NCI-H345 (cell line): ENCODE data around the gene NME7.

ENCODE experiments used
- DNase-seq: peaks from one replicate; lab custom pipeline; 2025; lab: John Stamatoyannopoulos, UW

Gene NME7

DNA sequence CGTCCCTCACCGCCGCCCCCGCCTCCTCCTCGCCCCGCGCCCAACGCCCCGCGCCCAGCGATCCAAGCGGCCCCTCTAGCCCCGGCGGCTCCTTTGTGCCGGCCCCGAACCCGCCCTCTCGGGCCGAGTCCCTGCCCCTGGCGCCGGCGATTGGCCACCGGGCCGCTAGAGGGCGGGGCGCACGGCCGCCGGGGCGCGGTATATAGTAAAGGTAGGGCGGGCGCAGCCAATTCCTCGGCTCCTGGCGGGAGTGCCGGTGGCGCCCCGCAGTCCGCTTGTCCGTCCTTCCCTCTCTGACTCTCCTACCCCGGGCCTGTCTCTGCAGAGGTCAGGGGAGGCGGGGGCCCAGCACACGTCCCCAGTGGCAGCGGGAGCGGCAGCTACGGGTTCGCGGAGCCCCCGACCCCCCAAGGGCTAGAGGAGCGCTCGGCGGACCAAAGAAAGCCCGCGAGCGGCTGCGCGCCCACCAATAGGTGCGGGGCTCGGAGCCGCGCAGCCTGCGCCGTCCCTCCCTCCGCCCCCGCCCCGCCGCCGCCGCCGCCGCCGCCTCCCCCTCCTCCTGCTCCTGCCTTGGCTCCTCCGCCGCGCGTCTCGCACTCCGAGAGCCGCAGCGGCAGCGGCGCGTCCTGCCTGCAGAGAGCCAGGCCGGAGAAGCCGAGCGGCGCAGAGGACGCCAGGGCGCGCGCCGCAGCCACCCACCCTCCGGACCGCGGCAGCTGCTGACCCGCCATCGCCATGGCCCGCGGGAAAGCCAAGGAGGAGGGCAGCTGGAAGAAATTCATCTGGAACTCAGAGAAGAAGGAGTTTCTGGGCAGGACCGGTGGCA, 261.3 kb downstream of the NME7 start, which contains the start of gene ATP1B1:
Gene ATP1B1 (plus strand): TSS at position 596 of the 826 bp plus-strand sequence. CDS start 140 bp downstream, at position 736.
- DNase-seq: peak; percentile 94

- DNase-seq: peak; percentile 88
Measured at GRCh38 chr1:169105434-169106094, 262.0 kb downstream of the NME7 start.

GRCh38 chr1:169105087-169105433, 262.5 kb downstream of the NME7 start:
- DNase-seq: no peak

GRCh38 chr1:169103480-169103893, 264.1 kb downstream of the NME7 start:
- peak; percentile 93 for DNase-seq

GRCh38 chr1:169103002-169103401, 264.6 kb downstream of the NME7 start:
- DNase-seq: peak; percentile 69

- DNase-seq: peak; percentile 93
Measured at GRCh38 chr1:169102567-169102966, 265.0 kb downstream of the NME7 start.

DNA sequence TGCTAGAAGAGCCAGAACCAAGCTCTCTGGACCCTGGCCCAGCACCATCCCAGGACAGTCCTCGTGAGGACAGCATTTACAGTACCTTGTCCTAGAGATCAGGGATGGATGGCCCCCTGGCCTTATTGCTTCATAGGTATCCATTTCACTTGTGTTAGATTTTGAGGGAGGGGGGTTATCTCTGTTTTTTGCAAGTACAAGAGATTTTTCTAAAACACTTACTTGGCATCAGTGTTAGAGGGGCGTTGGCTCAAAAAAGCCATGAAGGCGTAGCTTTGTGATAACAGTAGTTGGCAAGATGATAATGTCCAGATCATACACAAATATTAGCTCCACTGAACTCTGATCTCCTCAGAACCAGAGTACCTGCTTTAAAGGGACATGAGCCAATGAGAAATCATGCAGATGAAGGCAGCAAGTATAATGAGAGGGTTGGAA, 266.9 kb downstream of the NME7 start:
- DNase-seq: no peak

DNA sequence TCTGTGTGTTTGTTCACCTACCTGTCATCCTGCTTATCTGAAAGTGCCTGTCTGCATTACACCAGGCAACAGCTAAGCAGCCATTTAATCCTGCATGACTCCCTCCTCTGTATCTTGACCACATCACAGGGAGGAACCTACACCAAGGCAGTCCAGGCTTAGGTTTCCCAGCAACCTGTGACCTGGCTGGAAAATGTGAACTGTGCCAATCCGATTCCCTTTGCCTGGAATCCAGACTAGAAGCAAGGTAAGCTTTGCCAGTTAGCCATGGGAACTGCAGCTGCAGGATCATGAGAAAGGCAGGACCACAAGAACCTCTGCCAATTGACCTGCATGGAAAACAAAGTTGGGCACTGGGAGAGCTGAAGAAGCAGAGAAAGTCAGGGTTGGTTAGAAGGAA, 267.4 kb downstream of the NME7 start:
- no peak for DNase-seq

- DNase-seq: no peak
Measured at GRCh38 chr1:169099561-169099960, 268.0 kb downstream of the NME7 start.

- no peak for DNase-seq
Measured at GRCh38 chr1:169098380-169098779, 269.2 kb downstream of the NME7 start.

- DNase-seq: no peak
Measured at GRCh38 chr1:169094897-169095569, 272.6 kb downstream of the NME7 start.

GRCh38 chr1:169092399-169092798, 275.2 kb downstream of the NME7 start:
- DNase-seq: no peak

GRCh38 chr1:169091480-169091941, 276.1 kb downstream of the NME7 start:
- DNase-seq: no peak

GRCh38 chr1:169090900-169091311, 276.7 kb downstream of the NME7 start:
- DNase-seq: no peak

GRCh38 chr1:169090308-169090899, 277.2 kb downstream of the NME7 start:
- no peak for DNase-seq

DNA sequence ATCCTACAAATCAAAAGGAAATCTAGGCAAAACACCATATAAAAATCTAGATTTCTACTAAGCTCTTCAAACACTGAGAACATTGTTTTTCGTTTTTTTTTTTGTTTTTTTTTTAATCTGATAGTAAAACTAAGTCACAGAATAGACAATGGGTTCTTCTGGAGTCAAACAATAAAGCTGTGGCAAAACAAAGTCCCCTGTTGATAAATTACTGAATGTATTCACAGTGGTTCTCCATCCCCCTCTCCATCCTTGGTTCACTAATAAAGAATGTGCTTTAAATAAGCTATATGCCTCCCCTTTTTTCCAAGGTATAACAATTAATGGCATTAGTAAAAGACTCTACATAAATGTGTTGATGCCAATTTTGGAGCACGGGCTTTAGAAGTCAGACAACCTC, 277.8 kb downstream of the NME7 start:
- no peak for DNase-seq

DNA sequence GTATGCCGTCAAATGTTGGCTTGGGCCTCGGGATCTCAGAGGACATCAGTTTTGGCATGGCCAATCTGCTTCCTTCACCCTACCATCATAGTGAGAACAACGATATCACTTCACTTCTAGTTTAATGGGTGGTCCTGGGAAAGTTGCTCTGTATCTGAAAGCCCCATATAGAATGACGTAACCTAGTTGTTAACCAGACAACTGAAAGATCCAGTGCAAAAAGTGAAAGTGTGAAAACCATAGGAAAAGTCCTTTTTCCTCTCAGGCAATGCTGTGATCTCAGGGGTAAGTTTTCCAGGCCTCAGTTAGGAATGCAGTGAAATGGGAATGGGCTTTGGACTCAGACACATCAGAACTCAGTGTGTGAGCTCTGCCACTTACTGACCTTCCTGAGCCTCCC, 279.7 kb downstream of the NME7 start:
- DNase-seq: no peak

DNA sequence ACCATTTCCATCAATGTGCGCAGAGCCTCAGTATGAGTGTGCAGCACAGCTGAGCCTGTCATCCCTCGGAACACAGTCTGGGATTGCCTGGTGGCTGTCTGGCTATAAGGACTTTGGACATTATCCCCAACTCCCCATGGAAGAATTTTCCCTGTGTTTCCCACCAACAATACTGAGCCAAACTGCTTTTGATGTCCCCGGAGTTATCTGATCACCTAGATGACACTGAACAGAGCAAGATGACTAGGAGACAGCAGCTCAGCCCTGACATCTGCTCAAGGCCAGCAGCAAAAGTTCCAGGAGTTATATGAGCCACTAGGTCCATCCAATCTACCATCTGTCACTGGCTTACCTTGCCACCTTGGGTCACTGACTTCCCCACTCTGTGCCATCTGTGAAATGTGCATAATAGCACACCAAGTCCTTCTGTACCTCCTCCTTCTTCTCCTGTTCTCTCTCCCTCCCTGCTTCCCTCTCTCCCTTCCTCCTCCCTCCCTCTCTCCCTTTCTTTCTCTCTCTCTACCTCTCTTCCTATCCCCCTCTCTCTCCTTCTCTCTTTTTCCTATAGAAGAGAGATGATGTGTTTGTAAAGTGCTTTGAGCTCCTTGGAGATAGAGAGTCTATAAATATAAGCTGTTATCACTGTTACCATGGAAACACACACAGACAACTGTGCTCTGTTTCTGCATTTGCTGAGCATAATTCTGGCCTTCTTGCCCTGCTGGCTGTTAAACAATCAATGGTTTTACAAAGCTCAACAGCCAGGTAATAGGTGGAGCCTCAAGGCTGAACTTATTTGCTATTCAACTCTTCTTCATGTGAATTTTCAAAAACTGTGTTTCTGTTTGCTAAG, 280.8 kb downstream of the NME7 start:
- DNase-seq: no peak

DNA sequence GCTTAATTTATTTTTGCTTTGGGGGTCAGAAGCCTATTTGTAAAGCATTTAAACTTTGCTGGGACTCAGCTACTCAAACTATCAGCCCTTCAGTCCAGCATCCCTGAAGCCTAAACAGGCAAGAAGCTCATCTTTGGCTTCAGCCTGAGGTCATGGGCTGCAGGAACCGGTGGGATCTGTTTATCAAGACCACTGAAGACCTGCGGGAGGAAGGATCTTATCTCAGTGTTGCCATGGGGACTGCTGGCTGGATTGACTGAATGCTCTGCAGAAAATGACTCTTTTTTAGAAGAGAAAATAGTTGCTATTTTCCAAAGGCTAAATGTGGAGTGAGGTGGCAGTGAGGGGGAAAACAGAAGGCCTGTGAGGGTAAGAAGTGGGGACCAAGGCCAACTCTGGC, 281.7 kb downstream of the NME7 start:
- no peak for DNase-seq
